ENCODE results near the gene SNAP25.

The SNAP25 gene

DNA sequence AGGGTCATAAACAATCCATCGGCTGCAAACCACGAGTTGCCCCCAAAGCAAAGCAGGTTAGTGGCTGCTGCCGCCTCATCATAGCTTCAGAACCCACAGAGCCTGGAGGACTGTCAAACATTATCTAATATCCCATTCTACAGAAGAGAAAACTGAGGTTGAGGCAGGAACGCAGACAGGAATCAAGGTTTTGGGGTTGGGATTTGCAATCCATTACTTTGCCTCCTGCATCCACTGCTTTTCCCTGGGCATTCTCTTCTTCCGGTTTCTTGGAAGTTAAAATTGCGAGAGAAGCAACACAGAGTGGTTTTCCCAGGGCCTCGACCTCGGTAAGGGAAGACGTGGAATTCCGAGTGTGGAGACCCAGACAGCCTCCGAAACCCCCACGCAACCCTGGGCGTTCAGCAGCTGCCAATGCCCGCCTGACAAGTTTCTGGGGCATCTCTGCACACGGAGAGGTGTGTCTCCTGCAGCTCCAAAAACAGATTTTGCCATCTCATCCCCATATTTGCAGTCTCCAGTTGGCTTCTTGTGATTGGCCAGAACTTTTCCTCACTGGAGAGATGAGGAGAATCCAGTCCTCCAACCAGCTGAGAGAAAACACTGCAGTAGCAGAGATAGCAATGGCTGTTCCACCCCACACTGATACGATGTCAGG, 45.5 kb upstream of the SNAP25 start:
- ChIA-PET CTCF (no interaction called here), POLR2A (no interaction called here)
- TF ChIP-seq IKZF3 (tag by site-specific recombination; IDR thresholded peaks at IDR 0.05) (no peak), ZNF19 (tag by site-specific recombination; IDR thresholded peaks at IDR 0.05; ENCODE audit: low read depth) (no peak), ZNF548 (tag by site-specific recombination; IDR thresholded peaks at IDR 0.05) (no peak), ZNF121 (tag by site-specific recombination; IDR thresholded peaks at IDR 0.05) (no peak), ZNF2 (tag by site-specific recombination; IDR thresholded peaks at IDR 0.05) (no peak), ZNF544 (tag by site-specific recombination; IDR thresholded peaks at IDR 0.05) (no peak)
- H3K4me3 ChIP-seq (ENCODE audit: low read depth, low read length), result no peak overlapping the region
- no peak overlapping the region for H3K27ac ChIP-seq (ENCODE audit: extremely low read depth, low read depth, low read length)
- no peaks in the 10 kb centered on the region for H3K36me3 ChIP-seq (ENCODE audit: control insufficient read depth in 2 of 2, insufficient read depth in 1 of 2, low read length in 2 of 2)
- H3K9me3 ChIP-seq (ENCODE audit: control insufficient read depth, insufficient read depth, low read depth, low read length), result no peaks in the 10 kb centered on the region
- no peaks in the 10 kb centered on the region for H3K4me1 ChIP-seq (ENCODE audit: control insufficient read depth, insufficient read depth, low read length)

GRCh38 chr20:10174400-10174799, 44.2 kb upstream of the SNAP25 start:
- Histone ChIP-seq H3K4me3 (ENCODE audit: low read depth, low read length) (no peak overlapping the region), H3K9me3 (ENCODE audit: control insufficient read depth, insufficient read depth, low read depth, low read length) (no peaks in the 10 kb centered on the region), H3K4me1 (ENCODE audit: control insufficient read depth, insufficient read depth, low read length) (no peaks in the 10 kb centered on the region), H3K36me3 (ENCODE audit: control insufficient read depth in 2 of 2, insufficient read depth in 1 of 2, low read length in 2 of 2) (no peaks in the 10 kb centered on the region), H3K27ac (ENCODE audit: extremely low read depth, low read depth, low read length) (no peak overlapping the region)
- ChIA-PET CTCF (interaction anchor here (1.1 to 1.2 kb wide), 2 partner anchors 196 to 557 kb away, joined by 3 read pairs; no protein-coding TSS in a partner anchor), POLR2A (no interaction called here)
- TF ChIP-seq ZNF248 (tag by site-specific recombination; IDR thresholded peaks at IDR 0.05) (no peak), ZNF843 (tag by site-specific recombination; IDR thresholded peaks at IDR 0.05) (no peak), ZNF785 (tag by site-specific recombination; IDR thresholded peaks at IDR 0.05) (no peak), ZNF112 (tag by site-specific recombination; IDR thresholded peaks at IDR 0.05) (no peak), GLI2 (tag by site-specific recombination; IDR thresholded peaks at IDR 0.05; ENCODE audit: borderline replicate concordance, low read depth) (no peak), ZNF274 (IDR thresholded peaks at IDR 0.05; ENCODE audit: low read length) (no peak), ZNF274 (tag by site-specific recombination; IDR thresholded peaks at IDR 0.05; ENCODE audit: borderline replicate concordance) (no peak), ZNF175 (tag by site-specific recombination; IDR thresholded peaks at IDR 0.05) (no peak), ZNF518A (tag by site-specific recombination; conservative IDR thresholded peaks at IDR 0.05; ENCODE audit: low read depth) (no peak), ZNF645 (tag by site-specific recombination; IDR thresholded peaks at IDR 0.05) (no peak), EGR2 (tag by site-specific recombination; IDR thresholded peaks at IDR 0.05; ENCODE audit: low read depth) (no peak), ZNF433 (tag by site-specific recombination; IDR thresholded peaks at IDR 0.05; ENCODE audit: low read depth) (no peak), HIC1 (tag by site-specific recombination; IDR thresholded peaks at IDR 0.05) (no peak), ZNF114 (tag by site-specific recombination; IDR thresholded peaks at IDR 0.05) (no peak), ZNF324 (tag by site-specific recombination; IDR thresholded peaks at IDR 0.05) (no peak), ZNF280C (tag by site-specific recombination; IDR thresholded peaks at IDR 0.05) (no peak)
- TF ChIP-seq, protein P1, sequence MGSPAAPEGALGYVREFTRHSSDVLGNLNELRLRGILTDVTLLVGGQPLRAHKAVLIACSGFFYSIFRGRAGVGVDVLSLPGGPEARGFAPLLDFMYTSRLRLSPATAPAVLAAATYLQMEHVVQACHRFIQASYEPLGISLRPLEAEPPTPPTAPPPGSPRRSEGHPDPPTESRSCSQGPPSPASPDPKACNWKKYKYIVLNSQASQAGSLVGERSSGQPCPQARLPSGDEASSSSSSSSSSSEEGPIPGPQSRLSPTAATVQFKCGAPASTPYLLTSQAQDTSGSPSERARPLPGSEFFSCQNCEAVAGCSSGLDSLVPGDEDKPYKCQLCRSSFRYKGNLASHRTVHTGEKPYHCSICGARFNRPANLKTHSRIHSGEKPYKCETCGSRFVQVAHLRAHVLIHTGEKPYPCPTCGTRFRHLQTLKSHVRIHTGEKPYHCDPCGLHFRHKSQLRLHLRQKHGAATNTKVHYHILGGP (tag by site-specific recombination; IDR thresholded peaks at IDR 0.05), result no peak
